Measurements from ENCODE around the gene FHAD1. TPM values are rescaled to one million over a fixed set of nuclear protein-coding genes. Genes with fewer than 3 reads are reported as not detected.
A peak's percentile ranks its signal among the peaks of the same experiment; 100 is the strongest.

FHAD1 gene
- total and polyA plus RNA-seq, 9 of the 15 experiments (the other 6 are each of a cell fraction or from before 2014, with no cell fraction given) = 0.32 to 2.1 (median 1.5) TPM; not detected in 1

- no peak for TF ChIP-seq ZNF165 (CRISPR knock-in tag; IDR thresholded peaks at IDR 0.05; ENCODE audit: borderline replicate concordance)
- TF ChIP-seq ZBTB7A (IDR thresholded peaks at IDR 0.05; ENCODE audit: borderline replicate concordance, control insufficient read depth, low read depth, low read length) = peak; percentile 89
- TF ChIP-seq SNRNP70 (optimal IDR thresholded peaks at IDR 0.05; ENCODE audit: low read depth, low read length) = no peak
- peak; percentile 82 for TF ChIP-seq REST (IDR thresholded peaks at IDR 0.05; ENCODE audit: borderline replicate concordance)
- no peak for TF ChIP-seq REST (CRISPR knock-in tag; IDR thresholded peaks at IDR 0.05; ENCODE audit: low read depth)
- no peak for TF ChIP-seq ZNF79 (CRISPR knock-in tag; IDR thresholded peaks at IDR 0.05; ENCODE audit: low read depth)
- no peak for TF ChIP-seq GTF2E2 (tag; IDR thresholded peaks at IDR 0.05)
- peak; percentile 49; the same call in 1 of the 2 replicates for TF ChIP-seq CC2D1A (IDR thresholded peaks at IDR 0.05)
- TF ChIP-seq TCFL5 (CRISPR knock-in tag; conservative IDR thresholded peaks at IDR 0.05) = no peak
- TF ChIP-seq DEAF1 (CRISPR knock-in tag; IDR thresholded peaks at IDR 0.05) = peak; percentile 43; the same call in 1 of the 2 replicates
- no peak for TF ChIP-seq RBM17 (IDR thresholded peaks at IDR 0.05; ENCODE audit: borderline replicate concordance, low read depth, low read length)
- TF ChIP-seq TFAM (CRISPR knock-in tag; conservative IDR thresholded peaks at IDR 0.05) = no peak
- TF ChIP-seq CHAMP1 (IDR thresholded peaks at IDR 0.05) = no peak
- no peak for TF ChIP-seq DDX20 (tag; IDR thresholded peaks at IDR 0.05; ENCODE audit: low read depth)
- TF ChIP-seq SMC3 (conservative IDR thresholded peaks at IDR 0.05; ENCODE audit: insufficient read depth, low read depth, low read length) = peak; percentile 72
These were observed 57.9 kb downstream of the FHAD1 start (continued) for GRCh38 chr1:15304708-15305467.

Data from K562 (cell line).